NB4 (cell line): ENCODE results near the gene DCP1B.

Experiments
- DNase-seq: peaks from one replicate; pipeline ENCODE4 v3.0.0; 2010; ENCODE audit warnings: low read depth
- H3K4me3 ChIP-seq: one replicate; pipeline ENCODE4 v1.5.1; 2011; ENCODE audit warnings: mild to moderate bottlenecking, low read depth, low read length, moderate library complexity
- CTCF ChIP-seq: IDR thresholded peaks from one replicate; pipeline ENCODE4 v1.5.1; 2012; ENCODE audit warnings: low read depth, low read length
- MAX ChIP-seq: IDR thresholded peaks from 2 replicates; pipeline ENCODE4 v1.6.1; 2011; ENCODE audit warnings: low read depth, low read length
- MYC ChIP-seq: IDR thresholded peaks from 2 replicates; pipeline ENCODE4 v1.6.1; 2011; ENCODE audit warnings: low read depth, low read length
- POLR2A ChIP-seq: IDR thresholded peaks from 2 replicates; pipeline ENCODE4 v1.6.1; 2011; ENCODE audit warnings: mild to moderate bottlenecking; ENCODE audit not compliant: insufficient read length; ENCODE audit errors: extremely low read depth

DCP1B gene

DNA sequence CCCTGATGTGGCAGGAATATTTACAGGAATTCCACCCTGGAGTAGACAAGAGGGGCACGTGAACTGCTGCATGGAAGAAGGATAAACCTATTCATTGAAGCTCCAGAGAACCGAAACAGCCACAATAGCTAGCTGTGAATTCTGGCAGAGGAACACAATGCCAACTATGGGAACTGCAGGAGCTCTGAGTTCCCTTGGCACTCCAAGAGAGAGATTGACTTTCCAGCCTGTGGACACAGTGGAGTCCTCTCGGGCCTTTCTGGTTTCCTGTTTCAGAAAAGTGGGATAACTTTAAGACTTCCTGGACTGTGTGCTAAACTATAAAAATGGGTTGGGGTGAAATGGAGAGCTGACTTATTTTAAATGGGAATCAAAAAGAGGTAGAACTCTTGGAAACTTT is 97.7 kb downstream of the DCP1B start:
- no peak overlapping the region for H3K4me3 ChIP-seq
- no peak for DNase-seq
- TF ChIP-seq MYC: no peak
- no peak for TF ChIP-seq MAX
- no peak for TF ChIP-seq CTCF
- TF ChIP-seq POLR2A: no peak

DNA sequence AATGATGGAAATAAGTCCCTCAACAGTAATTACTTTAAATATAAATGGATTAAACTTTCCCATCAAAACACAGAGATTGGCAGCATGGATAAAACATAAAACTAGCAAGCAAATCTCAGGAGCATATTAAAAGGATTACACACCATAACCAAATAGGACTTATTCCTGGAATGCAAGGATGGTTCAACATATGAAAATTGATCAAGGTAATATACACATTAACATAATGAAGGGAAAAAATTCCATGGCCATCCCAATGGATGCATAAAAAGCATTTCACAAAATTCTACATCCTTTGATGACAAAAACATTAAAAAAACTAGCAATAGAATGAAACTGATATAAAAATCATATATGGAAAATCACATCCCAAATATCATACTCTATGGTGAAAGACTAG is 99.4 kb downstream of the DCP1B start:
- no peak for TF ChIP-seq CTCF
- no peak for TF ChIP-seq POLR2A
- no peak for TF ChIP-seq MYC
- TF ChIP-seq MAX: no peak
- no peak for DNase-seq
- no peak overlapping the region for H3K4me3 ChIP-seq

GRCh38 chr12:1896964-1897363 is 107.3 kb downstream of the DCP1B start:
- TF ChIP-seq POLR2A (no peak), MYC (no peak), CTCF (no peak), MAX (no peak)
- DNase-seq: no peak
- no peak overlapping the region for H3K4me3 ChIP-seq
